Fibroblast of skin of abdomen (primary cell): ENCODE measurements around the gene GRK2.

Experiments used
- DNase-seq: peaks from one replicate; pipeline ENCODE4 v3.0.0-alpha.2; 2013

The GRK2 gene

DNA sequence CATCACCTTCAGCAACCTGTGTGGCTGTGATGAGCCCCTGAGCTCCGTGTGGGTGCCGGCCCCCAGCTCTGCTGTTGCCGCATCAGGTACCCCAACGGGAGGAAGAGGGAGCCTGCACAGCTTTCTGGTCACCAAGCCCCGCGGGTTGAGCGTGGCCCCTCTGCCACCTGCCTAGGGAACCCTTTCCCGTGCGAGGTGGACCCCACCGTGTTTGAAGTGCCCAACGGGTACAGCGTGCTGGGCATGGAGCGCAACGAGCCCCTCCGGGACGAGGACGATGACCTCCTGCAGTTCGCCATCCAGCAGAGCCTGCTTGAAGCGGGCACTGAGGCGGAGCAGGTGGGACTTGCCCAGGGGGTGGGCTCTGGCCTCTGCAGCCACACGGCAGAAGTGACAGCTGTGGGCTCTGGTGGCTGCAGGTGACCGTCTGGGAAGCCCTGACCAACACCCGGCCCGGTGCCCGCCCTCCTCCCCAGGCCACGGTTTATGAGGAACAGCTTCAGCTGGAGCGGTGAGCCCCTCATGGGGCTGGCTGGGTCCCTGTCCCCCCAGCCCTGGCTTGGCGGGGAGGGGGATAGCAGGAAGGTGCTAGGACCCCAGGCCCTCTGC, 35.1 kb downstream of the GRK2 start:
- no peak for DNase-seq

DNA sequence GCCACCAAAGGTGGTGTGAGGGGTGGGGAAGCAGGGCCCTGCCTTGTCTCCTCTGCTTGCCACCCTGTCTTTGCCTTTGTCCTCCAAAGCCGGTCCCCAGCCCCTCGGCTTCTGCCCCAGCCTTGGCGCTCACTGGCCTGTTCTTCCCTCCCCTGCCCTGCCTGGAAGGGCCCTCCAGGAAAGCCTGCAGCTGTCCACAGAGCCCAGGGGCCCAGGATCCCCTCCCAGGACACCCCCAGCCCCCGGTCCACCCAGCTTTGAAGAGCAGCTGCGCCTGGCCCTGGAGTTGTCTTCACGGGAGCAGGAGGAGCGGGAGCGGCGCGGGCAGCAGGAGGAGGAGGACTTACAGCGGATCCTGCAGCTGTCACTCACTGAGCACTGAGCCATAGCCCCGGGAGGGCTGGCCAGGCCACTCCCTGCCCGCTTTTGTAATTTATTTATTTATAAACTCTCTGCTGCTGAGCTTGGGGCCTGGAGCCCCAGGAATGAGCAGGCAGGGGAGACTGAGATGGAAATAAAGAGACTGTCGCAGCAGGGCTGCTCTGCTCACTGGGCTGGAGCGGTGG, 35.8 kb downstream of the GRK2 start:
- DNase-seq, result no peak

DNA sequence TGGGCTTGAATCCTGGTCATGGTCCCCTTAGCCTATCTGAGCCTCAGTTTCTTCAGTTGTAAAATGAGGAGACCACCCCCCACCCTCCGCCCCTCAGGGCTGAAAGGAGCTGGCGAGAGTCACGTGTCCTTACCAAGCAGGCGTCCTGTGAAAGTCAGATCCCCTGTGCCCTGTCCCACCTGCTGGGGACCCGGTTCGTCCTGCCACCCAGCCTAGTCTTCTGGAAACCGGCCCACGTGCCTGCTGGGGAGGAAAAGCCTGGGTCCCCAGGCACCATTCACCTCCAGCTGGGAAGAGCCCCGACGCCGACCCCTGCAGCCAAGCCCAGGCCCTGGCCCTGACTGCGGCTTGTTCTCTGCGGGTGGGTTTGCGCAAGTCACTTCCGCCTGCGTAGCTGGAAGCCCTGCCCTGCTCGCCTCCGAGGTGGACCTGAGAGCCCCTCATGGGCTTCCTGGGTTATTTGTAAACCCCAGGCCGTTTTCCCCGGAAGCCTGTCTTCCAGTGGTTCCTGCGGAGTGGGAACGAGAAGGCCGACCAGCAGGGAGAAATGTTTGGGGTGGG, 36.4 kb downstream of the GRK2 start:
- no peak for DNase-seq

DNA sequence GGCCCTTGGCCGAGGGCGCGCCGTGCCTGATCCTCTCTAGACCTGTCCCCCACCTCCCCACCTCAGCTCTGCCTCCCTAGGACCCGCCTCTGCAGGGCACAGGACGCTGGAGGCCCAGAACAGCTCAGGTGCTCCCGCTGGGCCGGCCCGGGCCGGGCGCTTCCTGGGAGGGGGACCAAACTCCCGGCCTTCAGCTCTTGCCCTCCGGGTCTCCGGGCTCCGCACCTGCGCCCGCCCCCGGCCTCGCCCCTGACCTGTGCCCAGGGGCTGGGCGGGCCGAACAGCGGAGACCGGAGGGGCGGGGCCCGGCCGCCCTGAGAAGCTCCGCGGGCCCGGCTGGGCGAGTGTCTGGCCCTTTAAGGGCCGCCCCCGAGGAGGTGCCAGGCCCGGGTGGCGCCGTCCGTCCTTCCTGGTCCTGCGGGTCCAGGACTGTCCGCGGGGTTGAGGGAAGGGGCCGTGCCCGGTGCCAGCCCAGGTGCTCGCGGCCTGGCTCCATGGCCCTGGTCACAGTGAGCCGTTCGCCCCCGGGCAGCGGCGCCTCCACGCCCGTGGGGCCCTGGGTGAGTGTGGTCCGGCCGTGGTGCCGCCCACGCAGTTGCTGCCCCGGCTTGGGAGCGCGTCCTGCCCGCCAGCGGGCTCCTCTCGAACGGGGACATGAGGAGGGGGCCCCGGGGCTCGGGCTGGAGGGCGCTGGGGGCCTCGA, 37.0 kb downstream of the GRK2 start, which contains the start of gene SSH3:
Gene SSH3, plus strand, starts transcription at position 399 of the 703 bp plus-strand sequence. Its CDS starts 96 bp downstream, at position 495.
- peak; percentile 38 for DNase-seq

DNA sequence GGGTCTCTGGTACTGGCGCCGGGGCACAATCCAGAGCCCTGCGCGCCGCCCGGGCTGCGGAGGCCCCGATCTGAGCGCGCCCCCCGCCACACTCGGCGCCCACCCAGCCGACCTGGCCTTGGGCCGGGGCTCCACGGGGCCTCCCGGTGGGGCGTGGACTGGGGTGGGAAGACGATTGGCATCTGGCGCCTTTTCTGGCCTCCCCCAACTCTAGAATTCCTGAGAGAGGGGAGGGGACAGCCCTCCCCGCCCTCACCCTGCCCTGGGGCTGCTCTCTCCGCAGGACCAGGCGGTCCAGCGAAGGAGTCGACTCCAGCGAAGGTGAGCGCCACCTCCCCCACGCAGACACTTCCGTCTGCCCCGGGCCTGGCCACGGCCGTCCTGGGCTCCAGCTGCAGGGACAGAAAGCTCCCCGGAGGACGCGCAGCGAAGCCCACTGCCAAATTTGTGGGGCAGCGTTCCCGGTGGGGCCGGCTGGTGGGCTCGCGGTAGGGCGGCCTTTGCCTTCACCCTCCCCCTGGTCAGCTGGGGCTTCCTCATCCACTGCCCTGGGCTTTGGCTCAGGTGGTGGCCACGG, 37.6 kb downstream of the GRK2 start:
- no peak for DNase-seq

DNA sequence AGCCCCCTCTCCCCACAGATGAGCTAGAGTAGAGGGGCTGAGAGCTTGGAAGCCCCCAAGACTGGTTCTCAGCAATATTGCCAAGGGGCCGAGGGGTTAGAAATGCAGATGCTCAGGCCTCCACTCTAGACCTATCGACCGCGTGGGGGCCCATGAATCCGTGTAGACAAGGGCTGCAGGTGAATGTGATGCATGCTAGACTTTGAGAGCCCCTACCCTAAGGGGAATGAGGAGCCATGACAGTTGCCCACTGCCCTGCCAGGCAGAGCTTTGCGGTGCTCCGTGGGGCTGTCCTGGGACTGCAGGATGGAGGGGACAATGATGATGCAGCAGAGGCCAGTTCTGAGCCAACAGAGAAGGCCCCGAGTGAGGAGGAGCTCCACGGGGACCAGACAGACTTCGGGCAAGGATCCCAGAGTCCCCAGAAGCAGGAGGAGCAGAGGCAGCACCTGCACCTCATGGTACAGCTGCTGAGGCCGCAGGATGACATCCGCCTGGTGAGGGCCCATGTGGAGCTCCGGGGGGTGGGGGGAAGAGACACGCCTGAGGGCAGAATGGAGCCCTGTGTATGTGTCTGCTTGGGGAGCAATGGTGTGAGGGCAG, 38.3 kb downstream of the GRK2 start:
- no peak for DNase-seq

DNA sequence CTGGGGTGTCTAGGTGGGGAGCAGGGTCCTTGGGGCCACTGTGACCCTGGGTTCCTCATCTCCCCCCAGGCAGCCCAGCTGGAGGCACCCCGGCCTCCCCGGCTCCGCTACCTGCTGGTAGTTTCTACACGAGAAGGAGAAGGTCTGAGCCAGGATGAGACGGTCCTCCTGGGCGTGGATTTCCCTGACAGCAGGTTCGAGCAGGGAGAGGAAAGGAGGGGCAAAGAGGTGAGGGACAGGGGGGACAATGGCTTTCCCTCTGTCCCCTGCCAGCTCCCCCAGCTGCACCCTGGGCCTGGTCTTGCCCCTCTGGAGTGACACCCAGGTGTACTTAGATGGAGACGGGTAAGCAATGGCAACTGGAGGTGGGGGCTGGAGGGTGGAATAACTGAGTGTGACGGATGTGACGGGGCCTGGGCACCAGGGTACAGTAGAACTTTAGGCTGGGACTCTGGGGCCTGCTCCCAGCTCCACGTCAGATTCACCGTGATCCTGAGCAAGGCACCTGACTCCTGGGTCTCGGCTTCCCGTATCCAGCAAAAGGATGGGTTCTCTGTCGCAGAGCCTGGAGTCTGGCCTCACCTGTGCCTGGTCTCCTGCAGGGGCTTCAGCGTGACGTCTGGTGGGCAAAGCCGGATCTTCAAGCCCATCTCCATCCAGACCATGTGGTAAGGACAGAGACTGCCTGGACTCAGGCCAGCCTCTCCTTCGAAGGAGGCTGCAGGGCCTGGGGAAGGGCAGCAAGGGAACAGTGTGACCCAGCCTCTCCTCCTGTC, 40.7 kb downstream of the GRK2 start:
- DNase-seq, result no peak

DNA sequence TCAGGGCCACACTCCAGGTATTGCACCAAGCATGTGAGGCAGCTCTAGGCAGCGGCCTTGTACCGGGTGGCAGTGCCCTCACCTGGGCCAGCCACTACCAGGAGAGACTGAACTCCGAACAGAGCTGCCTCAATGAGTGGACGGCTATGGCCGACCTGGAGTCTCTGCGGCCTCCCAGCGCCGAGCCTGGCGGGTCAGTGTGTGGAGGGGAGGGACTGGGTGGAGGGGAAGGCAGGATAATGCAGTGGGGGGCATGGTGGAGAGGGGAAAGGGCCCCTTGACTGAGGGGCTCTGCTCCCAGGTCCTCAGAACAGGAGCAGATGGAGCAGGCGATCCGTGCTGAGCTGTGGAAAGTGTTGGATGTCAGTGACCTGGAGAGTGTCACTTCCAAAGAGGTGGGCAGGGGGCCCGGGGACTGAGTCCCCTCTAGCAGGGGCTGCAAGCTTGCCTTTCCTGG, 41.3 kb downstream of the GRK2 start:
- no peak for DNase-seq

DNA sequence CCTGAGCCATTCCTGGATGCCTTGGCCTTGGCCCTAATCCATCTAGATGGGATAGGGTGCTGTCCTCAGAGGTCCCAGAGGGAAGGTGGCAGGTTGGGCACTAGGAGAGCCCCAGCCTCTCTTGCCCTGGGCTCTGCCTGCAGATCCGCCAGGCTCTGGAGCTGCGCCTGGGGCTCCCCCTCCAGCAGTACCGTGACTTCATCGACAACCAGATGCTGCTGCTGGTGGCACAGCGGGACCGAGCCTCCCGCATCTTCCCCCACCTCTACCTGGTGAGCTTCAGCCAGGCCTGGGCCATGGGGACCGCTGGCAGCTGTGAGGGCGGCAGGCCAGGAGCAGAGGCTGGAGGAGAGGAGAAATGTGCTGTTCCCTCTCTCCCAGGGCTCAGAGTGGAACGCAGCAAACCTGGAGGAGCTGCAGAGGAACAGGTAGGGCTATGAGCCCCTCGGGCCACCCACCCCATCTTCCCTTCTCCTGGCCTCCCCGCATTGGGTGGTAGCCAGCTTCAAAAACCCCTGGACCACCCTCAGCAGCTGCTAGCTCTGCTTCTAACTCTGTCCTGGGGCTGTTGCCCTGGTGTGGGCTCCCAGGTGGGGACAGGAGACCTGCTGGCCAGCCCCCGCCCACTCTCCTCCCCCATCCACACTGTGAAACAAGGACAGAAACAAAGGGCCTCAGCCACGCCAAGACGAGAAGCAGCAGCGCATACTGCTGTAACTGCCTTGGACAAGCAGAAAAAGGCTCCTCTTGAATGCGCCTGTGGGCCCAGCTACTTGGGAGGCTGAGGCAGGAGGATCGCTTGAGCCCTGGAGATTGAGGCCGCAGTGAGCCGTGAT, 42.0 kb downstream of the GRK2 start:
- no peak for DNase-seq

DNA sequence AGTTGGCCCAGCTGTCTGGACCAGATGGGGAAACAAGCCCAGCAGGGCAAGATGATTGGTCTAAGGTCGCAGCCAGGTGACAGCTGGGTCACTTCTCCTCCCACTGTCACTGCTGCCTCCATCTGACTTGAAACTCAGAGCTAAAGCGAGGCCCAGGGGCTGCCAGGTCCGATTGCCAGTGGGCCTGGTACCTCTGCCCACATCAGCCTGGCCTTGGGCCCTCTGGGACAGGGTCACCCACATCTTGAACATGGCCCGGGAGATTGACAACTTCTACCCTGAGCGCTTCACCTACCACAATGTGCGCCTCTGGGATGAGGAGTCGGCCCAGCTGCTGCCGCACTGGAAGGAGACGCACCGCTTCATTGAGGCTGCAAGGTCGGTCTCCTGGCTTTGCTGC, 42.9 kb downstream of the GRK2 start:
- no peak for DNase-seq

DNA sequence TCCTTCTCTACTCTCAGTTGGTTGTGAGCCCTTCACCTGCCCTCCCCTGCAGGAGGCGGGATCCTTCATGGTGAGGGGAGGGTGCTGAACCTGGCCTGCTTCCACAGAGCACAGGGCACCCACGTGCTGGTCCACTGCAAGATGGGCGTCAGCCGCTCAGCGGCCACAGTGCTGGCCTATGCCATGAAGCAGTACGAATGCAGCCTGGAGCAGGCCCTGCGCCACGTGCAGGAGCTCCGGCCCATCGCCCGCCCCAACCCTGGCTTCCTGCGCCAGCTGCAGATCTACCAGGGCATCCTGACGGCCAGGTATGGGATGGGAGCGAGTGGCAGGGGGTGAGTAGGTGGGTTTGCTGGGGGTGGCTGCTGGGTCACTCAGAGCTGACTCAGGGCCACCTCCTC, 43.4 kb downstream of the GRK2 start:
- no peak for DNase-seq

DNA sequence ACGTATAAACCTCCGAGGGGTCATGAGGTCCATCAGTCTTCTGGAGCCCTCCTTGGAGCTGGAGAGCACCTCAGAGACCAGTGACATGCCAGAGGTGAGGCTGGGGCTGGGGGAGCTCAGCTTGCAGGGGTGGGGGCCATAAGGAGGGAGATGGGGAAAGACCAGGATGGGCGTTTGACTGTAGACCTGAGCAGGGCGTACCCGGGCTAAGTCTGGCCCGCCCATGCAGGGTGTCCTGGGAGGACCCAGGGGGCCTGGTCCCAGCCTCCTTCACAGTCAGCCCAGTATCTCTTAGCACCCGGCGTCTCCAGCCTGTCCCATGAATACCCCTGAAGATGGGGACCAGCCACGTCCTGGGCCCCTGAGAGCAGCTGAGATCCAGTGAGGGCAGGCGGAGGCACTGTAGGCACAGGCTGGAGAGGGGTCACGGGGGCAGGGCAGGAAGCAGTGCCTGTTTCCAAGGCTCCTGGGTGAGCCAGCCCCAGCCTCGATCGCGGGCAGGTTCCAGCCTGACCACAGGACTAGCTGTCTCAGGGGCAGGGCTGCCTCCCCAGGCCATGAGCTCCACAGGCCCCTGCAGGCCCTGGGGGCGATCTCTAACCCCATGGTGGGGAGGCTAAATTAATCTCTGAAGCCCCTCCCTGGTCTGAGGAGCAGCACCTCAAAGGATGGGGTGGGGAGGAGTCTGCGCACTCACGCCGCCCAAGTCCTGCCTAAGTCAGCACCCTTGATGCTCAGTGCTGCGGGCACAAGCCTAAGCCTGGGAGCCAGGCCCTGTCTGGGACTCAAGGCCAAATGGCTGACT, 44.2 kb downstream of the GRK2 start:
- DNase-seq, result no peak

DNA sequence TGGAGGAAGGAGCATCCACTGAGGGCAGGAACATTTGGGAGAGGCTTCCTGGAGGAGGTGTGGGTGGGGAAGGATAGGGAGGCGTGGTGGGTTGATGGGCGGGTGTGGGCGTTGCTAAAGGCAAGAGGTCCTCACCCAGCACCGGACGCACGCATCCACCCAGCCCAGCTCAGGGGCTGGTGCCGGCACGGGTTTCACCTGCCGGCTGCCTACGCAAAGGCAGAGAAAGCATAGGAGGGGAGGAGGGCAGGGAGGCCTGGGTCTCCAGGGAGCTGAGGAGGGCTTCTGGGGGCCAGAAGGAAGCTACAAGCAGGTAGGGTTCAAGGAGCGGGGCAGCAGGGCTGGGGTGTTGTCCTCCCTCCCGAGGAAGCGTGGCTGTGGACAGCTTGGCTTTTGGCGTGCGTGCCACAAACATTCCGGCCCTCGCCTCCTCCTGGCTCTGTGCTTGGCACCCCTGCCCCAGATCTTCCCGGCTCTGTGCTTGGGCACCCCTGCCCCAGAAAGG, 44.8 kb downstream of the GRK2 start:
- no peak for DNase-seq

DNA sequence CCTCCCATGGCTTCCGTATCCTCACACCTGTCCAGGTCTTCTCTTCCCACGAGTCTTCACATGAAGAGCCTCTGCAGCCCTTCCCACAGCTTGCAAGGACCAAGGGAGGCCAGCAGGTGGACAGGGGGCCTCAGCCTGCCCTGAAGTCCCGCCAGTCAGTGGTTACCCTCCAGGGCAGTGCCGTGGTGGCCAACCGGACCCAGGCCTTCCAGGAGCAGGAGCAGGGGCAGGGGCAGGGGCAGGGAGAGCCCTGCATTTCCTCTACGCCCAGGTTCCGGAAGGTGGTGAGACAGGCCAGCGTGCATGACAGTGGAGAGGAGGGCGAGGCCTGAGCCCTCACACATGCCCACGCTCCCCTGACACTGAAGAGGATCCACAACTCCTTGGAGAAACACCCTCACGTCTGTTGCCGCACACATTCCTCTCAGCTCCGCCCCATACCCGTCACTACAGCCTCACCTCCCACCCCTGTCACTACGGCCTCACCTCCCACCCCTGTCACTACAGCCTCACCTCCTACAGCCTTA, 45.3 kb downstream of the GRK2 start:
- DNase-seq, result no peak

DNA sequence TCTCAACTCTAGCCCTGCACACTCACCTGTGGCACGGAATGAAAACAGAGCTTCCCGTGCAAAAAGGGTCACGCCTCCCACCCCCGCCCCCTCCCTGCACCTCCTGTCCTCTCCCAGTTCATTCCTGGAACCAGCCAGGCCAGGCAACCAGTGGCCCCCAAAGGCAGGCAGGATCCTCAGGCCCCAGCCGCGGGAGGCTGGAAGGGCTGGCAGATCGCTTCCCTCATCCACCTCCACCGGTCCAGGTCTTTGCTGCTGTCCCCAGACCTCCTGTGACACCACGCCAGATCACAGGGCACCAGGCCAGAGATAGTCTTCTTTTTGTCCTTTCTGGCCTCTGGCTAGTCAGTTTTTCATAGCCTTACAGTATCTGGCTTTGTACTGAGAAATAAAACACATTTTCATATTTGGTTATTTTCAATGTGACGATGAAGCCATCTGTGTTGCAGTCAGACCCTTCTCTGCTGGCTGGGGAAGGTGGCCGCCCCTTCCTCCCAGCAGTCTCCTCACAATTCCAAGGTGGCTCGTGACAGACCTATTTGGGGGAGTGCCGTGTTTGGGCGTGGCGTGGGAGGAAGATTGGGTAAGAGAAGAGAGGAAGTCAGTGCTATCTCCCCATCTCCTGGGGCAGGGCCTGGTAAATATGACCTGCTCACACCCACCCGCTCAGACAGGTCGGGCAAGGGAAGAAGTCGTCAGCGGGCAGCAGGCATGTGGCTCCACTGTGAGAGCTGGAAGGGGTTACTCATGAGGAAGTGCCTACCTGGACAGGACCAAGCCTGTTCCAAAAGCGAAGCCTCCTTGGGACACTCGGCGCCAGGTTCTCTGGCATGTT, 46.1 kb downstream of the GRK2 start:
- DNase-seq, result no peak

DNA sequence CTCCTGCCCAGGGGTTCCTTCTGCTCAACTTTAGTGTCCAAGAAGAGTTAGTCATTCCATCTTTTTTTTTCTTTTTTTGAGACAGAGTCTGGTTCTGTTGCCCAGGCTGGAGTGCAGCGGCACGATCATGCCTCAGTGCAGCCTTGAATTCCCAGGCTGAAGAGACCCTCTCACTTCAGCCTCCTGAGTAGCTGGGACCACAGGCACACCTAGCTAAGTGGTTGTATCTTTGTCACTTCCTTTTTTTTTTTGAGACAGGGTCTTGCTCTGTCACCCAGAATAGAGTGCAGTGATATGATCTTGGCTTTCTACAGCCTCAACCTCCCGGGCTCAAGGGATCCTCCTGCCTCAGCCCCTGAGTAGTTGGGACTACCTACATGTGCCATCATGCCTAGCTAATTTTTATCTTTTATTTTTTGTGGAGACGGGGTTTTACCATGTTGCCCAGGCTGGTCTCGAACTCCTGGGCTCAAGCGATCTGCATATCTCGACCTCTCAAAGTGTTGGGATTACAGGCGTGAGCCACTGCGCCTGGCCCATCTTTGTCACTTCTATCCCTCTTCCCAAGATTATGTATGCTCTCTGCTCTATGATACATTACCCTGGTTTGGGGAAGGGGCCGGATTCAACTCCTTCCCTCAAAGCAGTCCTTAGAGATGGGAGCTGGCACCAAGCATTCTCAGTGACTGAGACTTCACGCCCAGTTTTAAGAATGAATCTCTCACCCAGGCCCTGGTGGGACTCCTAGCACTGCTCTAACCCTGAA, 47.0 kb downstream of the GRK2 start:
- no peak for DNase-seq

DNA sequence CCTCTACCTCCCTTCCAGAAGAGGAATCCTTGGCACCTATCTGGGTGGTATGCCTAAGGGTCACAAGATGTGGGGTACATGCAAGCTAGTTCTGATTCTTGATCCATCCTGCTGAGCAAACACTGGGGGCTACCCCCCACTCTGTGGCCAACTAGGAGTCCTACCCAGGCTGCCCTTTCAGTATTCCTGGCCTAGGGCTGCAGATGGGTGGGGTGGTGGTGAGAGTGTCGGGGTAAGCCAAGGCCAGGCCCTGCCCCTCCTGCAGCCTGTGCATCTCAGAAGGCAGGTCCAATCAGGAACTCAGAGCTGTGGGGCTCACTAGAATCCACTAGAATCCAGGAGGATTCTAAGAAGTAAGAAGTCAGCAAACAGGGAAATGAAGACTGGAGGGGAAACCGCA, 47.9 kb downstream of the GRK2 start:
- DNase-seq, result no peak

DNA sequence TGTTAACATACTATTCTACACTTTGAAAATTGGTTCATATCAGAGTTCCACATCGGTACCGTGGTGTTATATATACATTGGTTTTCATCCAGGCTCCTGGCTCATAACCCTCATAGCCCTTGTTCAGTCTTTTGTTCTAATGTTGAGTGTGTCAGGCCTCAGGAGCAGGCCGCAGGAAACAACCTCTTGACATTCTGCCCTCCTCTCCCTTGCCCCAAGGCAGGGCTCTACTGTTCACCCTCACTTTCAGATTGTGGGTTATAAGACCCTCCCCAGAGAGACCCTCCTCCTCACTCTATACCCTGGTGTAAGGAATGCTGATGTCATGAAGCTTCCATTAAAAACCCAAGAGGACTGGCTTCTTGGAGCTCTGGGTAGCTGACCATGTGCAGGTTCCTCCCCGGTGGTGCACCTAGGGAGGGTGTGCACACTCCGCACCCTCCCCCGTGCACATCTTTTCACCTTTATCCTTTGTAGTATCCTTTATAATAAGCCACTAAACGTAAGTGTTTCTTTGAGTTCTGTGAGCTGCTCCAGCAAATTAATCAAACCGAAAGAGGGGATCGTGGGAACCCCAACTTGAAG, 49.1 kb downstream of the GRK2 start:
- DNase-seq, result no peak
